Amygdala (tissue), 56 donors: ENCODE data around the gene RPH3AL.
"Not testable (repeated sequence)": the region's sequence is repeated elsewhere in the genome, so short reads cannot be mapped to it uniquely, and the experiment has no call there.

Experiments used
- DNase-seq, 56 donors: peaks; one replicate each; lab custom pipeline; 2025; lab: John Stamatoyannopoulos, UW

Gene RPH3AL

GRCh38 chr17:172401-172800 lies 180.2 kb downstream of the RPH3AL start:
- no peak for DNase-seq

GRCh38 chr17:171871-172270 lies 180.7 kb downstream of the RPH3AL start:
- DNase-seq: no peak

GRCh38 chr17:170130-170670 lies 182.4 kb downstream of the RPH3AL start:
- no peak for DNase-seq

GRCh38 chr17:168614-169013 lies 184.0 kb downstream of the RPH3AL start:
- DNase-seq: not testable (repeated sequence)

- DNase-seq: no peak
Measured at GRCh38 chr17:165939-166338, 186.7 kb downstream of the RPH3AL start.

GRCh38 chr17:164303-165235 lies 188.0 kb downstream of the RPH3AL start:
- peak in 42 of 56 donors; percentile 6 to 76 (median 38) for DNase-seq

GRCh38 chr17:163514-164098 lies 189.0 kb downstream of the RPH3AL start:
- DNase-seq: no peak

GRCh38 chr17:162689-163088 lies 189.9 kb downstream of the RPH3AL start:
- DNase-seq: no peak
